GM12892 (cell line): ENCODE results near the gene EPS15.

Source experiments
- POLR2A ChIP-seq: IDR thresholded peaks from 2 replicates; pipeline ENCODE4 v1.6.1; 2011; ENCODE audit warnings: low read depth, low read length, control low read depth
- POLR2AphosphoS5 ChIP-seq: IDR thresholded peaks from 2 replicates; pipeline ENCODE4 v1.6.1; 2011; ENCODE audit warnings: low read depth, low read length, control low read depth

GRCh38 chr1:51433972-51434510, 85.0 kb downstream of the EPS15 start:
- no peak for TF ChIP-seq POLR2A
- no peak for TF ChIP-seq POLR2AphosphoS5
